ENCODE measurements around the gene TTPAL.

Gene TTPAL

GRCh38 chr20:44502968-44503367, 27.3 kb downstream of the TTPAL start:
- DNase-seq = no peak

DNA sequence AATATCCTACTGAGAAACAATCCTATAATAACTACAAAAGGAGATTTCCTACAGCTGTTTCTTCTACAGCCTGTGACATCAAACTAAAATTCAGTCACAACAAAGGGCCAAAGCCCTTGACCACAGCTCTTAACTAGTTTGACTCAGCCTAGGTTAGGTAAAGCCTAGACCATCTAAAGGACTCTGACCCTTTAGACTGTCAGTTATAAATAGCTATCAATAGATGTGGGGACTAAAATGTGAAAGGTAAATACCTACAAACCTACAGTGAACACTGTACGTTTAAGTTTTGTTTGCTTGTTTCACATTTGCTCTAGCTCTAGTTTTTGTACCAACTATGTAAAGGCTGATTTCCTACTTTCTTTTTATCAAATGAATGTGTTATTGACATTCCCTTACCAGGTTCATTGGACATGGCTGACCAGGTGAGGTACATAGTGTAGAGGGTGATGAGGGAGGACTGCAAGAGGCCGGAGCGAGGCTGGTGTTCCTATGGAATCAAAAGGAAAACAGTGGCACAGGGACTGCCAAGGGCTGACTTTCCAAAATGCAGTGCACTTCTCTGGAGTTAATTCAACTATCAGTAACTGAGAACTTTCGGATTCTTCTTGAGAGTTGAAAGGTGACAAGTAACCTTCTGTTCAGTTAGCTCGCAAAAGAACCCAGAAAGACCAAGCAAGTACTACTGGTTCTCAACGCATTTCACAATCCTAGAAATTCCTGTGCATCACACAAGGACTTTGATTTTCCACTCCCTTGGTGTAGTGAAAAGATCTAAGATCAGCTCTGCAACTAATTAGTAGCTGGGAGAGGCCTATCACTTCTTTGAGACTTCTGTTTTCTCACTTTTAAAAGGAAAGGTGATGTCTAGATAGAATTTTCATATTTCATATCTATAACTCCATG, 29.0 kb downstream of the TTPAL start:
- DNase-seq = no peak

DNA sequence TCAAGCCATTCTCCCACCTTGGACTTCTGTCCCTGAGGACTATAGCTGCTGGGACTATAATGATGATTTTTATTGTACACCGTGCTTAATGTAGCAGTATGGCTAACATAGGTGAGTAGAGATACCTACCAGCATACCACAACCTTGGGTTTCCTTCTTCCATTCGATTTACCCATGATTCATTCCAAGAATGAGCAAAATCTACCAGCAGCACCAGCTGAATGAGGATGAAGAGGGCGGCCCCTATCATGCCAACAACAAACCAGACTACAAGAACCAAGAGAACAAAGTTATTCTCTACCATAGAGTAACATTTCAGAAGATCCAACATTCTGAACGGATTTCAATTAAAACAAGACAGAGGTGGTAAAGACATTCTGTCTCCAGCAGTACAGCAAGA, 34.1 kb downstream of the TTPAL start:
- no peak for DNase-seq

GRCh38 chr20:44513871-44514270, 38.2 kb downstream of the TTPAL start:
- no peak for DNase-seq

GRCh38 chr20:44516491-44516890, 40.8 kb downstream of the TTPAL start:
- DNase-seq = no peak

DNA sequence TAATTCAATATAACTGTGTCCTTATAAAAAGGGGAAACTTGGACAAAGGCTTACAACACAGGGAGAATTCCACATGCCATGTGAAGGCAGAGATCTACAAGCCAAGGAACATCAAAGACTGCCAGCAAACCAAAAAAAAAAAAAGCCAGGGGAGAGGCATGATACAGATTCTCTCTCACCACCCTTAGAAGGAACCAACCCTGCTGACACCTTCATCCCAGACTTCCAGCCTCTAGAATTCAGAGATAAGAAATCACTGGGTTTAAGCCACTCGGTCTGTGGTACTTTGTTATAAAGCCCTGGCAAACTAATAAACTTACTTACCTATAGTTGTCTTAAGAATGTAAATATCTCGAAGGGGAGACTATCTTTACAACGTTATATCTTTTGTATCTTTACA, 41.8 kb downstream of the TTPAL start:
- no peak for DNase-seq

- no peak for DNase-seq
Measured at GRCh38 chr20:44518248-44518647, 42.6 kb downstream of the TTPAL start.

- DNase-seq = no peak
Measured at GRCh38 chr20:44520881-44521280, 45.2 kb downstream of the TTPAL start.

DNA sequence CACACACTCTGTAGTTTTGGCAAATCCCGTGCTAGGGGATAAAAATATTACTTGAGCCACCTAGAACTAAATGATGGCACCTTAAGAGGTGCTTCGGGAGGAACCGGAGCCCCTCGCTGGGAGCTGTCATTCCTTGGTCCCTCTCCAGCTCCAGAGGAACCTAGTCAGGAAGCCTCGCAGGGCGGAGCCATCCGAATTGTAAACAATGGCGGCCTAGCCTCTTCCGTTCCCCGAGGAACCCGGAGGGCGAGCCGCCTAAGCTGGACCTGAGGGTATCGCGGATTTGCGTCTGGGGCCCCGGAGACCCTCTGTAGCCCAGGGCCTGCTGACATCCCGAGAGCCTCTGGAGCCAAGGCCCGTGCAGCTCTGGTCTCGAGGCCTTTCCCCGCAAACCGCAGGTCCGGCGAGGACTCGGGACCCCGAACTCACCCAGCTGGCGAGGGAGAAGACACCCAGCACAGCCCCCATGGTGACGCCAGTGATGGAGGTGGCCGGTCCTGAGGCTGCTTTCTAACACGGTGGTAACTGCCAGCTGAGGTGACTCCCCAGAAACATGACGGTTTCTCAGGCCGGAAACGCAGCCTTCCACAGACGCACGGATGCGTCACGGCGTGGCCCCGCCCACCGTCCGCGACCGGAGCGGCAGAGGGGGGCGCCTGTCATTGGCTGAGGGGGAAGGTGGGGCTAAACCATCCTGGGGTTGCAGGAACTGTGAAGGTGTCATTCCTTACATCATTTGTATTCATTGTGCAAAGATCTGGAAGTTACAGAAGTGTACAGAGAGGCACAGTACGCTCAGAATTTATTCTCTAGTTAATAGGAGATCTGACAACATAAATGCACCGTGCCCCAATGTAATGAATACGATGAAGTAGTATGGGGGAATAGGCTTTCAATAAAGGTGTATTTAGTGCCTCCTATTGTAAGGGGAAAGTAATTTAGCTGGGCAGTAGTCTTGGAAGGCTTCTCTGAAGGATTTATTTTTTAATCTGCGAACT, 46.1 kb downstream of the TTPAL start, which contains the start of gene SERINC3:
SERINC3 (minus strand) TSS at position 587 of the 998 bp plus-strand sequence; CDS start at position 468, 119 bp downstream.
- peak; percentile 97 for DNase-seq

- DNase-seq = no peak
Measured at GRCh38 chr20:44522841-44523240, 47.2 kb downstream of the TTPAL start.

DNA sequence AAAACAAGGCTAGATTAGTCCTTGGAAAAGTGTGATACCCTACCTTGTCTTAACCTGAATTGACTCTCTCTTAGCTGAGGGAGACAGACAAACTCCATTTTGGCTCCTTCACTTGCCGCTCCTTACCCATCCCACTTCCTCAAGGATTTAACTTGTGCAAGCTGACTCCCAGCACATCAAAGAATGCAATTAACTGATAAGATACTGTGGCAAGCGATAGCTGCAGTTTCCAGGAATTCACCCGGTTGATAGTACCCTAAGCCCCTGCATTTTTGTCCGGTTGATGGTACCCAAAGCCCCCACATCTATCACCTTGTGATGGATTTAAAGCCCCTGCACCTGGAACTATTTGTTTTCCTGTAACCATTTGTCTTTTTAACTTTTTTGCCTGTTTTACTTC, 48.1 kb downstream of the TTPAL start:
- DNase-seq = no peak

GRCh38 chr20:44526129-44526528, 50.5 kb downstream of the TTPAL start:
- DNase-seq = no peak

DNA sequence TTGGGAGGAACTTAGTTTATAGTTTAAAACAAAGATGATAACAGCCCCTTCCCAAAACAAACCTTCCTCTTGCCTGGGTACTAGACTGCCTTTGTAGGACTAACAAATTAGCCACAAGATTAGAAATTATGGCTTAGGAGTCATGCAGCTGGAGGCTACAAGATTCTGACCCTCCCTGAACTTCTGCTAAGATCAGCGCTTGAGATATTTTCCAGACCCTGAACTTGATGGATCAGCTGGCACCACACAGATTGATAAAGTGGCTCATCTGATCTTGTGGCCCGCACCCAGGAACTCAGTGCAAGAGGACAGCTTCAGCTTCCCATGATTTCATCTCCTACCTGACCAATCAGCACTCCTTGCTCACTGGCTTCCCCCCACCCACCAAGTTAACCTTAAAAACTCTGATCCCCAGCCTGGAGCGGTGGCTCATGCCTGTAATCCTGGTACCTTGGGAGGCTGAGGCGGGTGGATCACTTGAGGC, 52.1 kb downstream of the TTPAL start:
- DNase-seq = no peak

DNA sequence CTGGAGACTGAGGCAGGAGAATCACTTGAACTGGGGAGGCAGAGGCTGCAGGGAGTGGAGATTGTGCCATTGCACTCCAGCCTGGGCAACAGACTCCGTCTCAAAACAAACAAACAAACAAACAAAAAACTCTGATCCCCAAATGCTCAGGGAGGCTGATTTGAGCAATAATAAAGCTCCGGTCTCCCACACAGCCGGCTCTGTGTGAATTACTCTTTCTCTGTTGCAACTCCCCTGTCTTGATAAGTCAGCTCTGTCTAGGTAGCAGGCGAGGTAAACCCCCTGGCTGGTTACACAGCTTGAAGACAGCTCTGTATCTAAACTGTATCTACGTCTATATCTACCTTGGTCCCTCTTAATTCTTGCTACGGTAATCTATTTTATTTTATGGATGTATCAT, 52.6 kb downstream of the TTPAL start:
- DNase-seq = no peak

DNA sequence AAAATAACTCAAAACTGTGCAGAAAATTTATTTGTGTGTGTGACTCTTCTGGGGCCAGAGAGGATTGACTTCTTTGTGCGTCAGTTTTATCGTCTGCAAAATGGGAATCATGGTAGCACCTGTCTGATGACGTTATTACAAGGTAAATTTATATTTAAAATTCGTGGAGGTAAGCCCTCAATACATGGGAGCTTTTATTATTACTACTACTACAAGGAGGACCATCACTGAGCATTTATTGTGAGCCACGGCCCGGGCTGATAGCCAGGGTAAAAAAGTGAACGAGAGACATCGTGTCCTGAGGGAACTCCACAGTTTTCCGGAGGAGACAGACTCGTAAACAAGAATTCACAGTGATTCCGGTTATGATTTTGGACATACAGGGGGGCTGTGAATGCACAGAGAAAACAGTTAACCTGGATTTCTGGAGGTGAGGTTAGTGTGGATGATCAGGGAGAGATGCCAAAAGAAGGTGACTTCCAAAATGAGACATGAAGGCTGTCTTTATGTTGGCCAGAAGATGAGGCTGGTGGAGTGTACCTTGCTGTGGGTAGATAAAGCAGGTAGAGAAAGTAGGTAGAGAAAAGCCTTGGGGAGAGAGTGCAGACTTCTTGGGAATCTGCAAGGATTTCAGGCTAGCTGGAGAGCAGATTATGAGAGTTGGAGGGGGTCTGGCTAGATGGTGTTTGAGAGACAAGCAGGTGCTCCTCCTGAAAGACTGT, 56.7 kb downstream of the TTPAL start:
- DNase-seq = no peak

DNA sequence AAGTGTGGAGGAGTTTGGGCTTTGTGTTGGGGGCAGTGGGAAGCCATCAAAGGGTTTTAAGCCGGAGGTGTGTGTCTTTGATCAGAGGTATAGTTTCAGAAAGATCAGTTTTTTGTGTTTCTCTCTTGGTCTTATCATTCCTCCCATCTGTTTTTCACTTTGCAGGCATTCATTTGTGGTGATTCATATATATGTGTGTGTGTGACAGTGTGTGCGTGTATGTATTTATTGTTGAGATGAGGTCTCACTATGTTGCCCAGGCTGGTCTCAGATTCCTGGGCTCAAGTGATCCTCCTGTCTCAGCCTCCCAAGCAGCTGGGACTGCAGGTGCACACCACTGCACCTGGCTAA, 57.3 kb downstream of the TTPAL start:
- no peak for DNase-seq

- no peak for DNase-seq
Measured at GRCh38 chr20:44533928-44534327, 58.3 kb downstream of the TTPAL start.

DNA sequence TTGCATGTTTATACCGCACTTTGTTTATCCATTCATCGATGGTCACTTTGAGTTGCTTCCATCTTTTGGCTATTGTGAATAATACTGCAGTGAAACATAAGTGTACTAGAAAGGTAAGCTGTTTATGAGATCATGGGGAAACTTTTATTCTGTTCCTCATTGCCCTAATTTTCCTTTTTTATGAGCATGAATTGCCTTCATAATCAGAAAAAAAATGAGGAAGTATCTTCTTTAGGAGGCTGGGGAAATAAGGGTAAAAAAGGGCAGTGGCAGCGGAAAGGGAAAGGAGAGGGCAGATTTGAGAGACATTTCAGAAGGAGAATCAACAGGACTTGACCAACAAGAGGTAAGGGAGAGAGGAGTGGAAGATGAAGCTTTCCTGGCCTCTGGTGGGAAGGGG, 60.5 kb downstream of the TTPAL start:
- no peak for DNase-seq

- no peak for DNase-seq
Measured at GRCh38 chr20:44537993-44538392, 62.3 kb downstream of the TTPAL start.

DNA sequence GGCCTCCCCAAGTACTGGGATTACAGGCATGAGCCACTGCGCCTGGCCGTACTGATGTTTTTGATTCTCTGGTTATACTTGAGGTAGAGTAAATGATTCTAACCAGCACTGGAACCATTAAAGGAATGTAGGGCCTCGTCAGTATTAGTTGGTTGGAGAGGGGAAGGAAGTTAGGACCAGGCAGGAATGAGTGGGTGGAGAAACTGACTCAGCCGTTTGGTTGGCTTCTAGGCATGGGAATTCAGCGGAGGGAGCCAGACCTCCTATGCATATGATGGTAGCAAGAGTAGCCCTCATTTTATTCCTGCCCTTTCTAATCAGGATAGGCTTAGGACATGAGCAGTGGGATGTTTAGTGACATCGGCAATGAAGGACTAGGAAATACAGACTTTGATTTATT, 65.2 kb downstream of the TTPAL start:
- no peak for DNase-seq

GRCh38 chr20:44541992-44542391, 66.3 kb downstream of the TTPAL start:
- DNase-seq = no peak

GRCh38 chr20:44542890-44543289, 67.2 kb downstream of the TTPAL start:
- no peak for DNase-seq

DNA sequence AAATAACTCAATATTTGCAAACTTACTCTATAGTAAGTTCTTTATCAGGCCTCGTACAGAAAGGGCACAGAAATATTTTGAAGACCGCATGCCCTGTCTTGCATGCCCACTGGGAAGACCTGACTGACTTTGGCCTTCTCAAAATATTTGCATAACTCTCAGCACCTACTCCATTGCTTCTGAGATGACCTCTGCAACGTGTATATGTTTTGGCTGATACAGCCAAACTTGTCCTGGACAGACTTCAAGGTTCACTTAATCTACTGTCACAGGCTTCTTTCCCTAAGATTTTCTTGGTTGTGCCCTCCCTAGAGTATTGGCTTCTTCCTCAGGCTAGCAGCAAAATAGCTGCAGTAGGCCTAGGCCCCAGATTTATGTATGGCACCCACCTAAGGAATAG, 67.7 kb downstream of the TTPAL start:
- DNase-seq = no peak
